ENCODE measurements around the gene PAX8. TPM values are rescaled to one million over a fixed set of nuclear protein-coding genes. Genes with fewer than 3 reads are reported as not detected.

Gene PAX8
- total and polyA plus RNA-seq, 2 experiments from 2014 or later, result 0.21 to 0.32 TPM

DNA sequence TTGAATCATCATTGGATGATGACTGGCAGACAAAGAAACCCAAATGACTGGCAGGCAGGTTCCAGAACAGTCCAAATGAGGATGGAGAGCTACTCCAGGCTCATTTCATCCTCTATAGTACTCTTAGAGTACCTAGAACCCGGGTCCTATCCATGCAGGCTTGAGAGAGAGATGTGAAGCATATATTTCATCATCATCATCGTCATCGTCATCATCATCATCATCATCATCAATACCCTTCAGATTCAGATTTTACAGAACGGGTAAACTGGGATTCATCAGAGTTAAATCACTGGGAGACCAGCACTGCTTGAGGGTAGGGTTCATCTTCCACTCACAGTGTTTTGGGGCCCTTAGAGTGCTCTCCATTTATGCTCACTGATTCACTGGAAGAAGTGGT is 52.3 kb downstream of the PAX8 start:
- H2AFZ ChIP-seq, result no peak overlapping the region
- Mint-ChIP-seq H3K36me3 (ENCODE audit: low read depth) (no peaks in the 10 kb centered on the region), H3K9me3 (no peaks in the 10 kb centered on the region), H3K4me3 (no peak overlapping the region), H3K27ac (no peak overlapping the region), H3K27me3 (ENCODE audit: insufficient read depth, low read depth, poor library complexity) (no peaks in the 10 kb centered on the region), H3K4me1 (peaks cover 10% of the 10 kb centered on the region; the same call in 2 of the 3 replicates)
- H3K4me2 ChIP-seq, result no peak overlapping the region
- peaks cover 8% of the 10 kb centered on the region; the same call in 1 of the 2 replicates for H3K4me1 ChIP-seq (ENCODE audit: insufficient read depth)
- ATAC-seq (no peak), DNase-seq (ENCODE audit: low spot score) (no peak)
- no peaks in the 10 kb centered on the region for H3K36me3 ChIP-seq (ENCODE audit: insufficient read depth)
- H3K79me2 ChIP-seq (replicated peaks; ENCODE audit: insufficient read depth), result no peaks in the 10 kb centered on the region
- H3F3A ChIP-seq (replicated peaks; ENCODE audit: low read depth), result no peaks in the 10 kb centered on the region
- 0 out of 2 replicates have a peak, but pooled peaks cover 4% of the 10 kb centered on the region for H3K9me2 ChIP-seq (ENCODE audit: insufficient read depth)
- no peaks in the 10 kb centered on the region for H4K20me1 ChIP-seq (replicated peaks; ENCODE audit: insufficient read depth)
- no peak overlapping the region for H3K27ac ChIP-seq (ENCODE audit: low read depth)
- TF ChIP-seq JUNB (IDR thresholded peaks at IDR 0.05; ENCODE audit: unreplicated experiment) (no peak), CREB1 (CRISPR knock-in tag; IDR thresholded peaks at IDR 0.05; ENCODE audit: low read depth) (no peak), NANOG (IDR thresholded peaks at IDR 0.05; ENCODE audit: borderline replicate concordance) (no peak), STAT1 (IDR thresholded peaks at IDR 0.05; ENCODE audit: unreplicated experiment) (no peak), POLR2AphosphoS5 (IDR thresholded peaks at IDR 0.05; ENCODE audit: low read depth) (no peak), EZH2 (IDR thresholded peaks at IDR 0.05; ENCODE audit: low read depth, unreplicated experiment) (no peak), EZH2phosphoT487 (IDR thresholded peaks at IDR 0.05; ENCODE audit: unreplicated experiment) (no peak), ZNF331 (CRISPR knock-in tag; IDR thresholded peaks at IDR 0.05; ENCODE audit: low read depth) (no peak)
- TF ChIP-seq, protein P1, sequence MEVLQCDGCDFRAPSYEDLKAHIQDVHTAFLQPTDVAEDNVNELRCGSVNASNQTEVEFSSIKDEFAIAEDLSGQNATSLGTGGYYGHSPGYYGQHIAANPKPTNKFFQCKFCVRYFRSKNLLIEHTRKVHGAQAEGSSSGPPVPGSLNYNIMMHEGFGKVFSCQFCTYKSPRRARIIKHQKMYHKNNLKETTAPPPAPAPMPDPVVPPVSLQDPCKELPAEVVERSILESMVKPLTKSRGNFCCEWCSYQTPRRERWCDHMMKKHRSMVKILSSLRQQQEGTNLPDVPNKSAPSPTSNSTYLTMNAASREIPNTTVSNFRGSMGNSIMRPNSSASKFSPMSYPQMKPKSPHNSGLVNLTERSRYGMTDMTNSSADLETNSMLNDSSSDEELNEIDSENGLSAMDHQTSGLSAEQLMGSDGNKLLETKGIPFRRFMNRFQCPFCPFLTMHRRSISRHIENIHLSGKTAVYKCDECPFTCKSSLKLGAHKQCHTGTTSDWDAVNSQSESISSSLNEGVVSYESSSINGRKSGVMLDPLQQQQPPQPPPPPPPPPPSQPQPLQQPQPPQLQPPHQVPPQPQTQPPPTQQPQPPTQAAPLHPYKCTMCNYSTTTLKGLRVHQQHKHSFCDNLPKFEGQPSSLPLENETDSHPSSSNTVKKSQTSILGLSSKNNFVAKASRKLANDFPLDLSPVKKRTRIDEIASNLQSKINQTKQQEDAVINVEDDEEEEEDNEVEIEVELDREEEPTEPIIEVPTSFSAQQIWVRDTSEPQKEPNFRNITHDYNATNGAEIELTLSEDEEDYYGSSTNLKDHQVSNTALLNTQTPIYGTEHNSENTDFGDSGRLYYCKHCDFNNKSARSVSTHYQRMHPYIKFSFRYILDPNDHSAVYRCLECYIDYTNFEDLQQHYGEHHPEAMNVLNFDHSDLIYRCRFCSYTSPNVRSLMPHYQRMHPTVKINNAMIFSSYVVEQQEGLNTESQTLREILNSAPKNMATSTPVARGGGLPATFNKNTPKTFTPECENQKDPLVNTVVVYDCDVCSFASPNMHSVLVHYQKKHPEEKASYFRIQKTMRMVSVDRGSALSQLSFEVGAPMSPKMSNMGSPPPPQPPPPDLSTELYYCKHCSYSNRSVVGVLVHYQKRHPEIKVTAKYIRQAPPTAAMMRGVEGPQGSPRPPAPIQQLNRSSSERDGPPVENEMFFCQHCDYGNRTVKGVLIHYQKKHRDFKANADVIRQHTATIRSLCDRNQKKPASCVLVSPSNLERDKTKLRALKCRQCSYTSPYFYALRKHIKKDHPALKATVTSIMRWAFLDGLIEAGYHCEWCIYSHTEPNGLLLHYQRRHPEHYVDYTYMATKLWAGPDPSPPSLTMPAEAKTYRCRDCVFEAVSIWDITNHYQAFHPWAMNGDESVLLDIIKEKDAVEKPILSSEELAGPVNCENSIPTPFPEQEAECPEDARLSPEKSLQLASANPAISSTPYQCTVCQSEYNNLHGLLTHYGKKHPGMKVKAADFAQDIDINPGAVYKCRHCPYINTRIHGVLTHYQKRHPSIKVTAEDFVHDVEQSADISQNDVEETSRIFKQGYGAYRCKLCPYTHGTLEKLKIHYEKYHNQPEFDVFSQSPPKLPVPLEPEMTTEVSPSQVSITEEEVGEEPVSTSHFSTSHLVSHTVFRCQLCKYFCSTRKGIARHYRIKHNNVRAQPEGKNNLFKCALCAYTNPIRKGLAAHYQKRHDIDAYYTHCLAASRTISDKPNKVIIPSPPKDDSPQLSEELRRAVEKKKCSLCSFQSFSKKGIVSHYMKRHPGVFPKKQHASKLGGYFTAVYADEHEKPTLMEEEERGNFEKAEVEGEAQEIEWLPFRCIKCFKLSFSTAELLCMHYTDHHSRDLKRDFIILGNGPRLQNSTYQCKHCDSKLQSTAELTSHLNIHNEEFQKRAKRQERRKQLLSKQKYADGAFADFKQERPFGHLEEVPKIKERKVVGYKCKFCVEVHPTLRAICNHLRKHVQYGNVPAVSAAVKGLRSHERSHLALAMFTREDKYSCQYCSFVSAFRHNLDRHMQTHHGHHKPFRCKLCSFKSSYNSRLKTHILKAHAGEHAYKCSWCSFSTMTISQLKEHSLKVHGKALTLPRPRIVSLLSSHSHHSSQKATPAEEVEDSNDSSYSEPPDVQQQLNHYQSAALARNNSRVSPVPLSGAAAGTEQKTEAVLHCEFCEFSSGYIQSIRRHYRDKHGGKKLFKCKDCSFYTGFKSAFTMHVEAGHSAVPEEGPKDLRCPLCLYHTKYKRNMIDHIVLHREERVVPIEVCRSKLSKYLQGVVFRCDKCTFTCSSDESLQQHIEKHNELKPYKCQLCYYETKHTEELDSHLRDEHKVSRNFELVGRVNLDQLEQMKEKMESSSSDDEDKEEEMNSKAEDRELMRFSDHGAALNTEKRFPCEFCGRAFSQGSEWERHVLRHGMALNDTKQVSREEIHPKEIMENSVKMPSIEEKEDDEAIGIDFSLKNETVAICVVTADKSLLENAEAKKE (CRISPR knock-in tag; IDR thresholded peaks at IDR 0.05), result no peak
- TF ChIP-seq, protein P2, sequence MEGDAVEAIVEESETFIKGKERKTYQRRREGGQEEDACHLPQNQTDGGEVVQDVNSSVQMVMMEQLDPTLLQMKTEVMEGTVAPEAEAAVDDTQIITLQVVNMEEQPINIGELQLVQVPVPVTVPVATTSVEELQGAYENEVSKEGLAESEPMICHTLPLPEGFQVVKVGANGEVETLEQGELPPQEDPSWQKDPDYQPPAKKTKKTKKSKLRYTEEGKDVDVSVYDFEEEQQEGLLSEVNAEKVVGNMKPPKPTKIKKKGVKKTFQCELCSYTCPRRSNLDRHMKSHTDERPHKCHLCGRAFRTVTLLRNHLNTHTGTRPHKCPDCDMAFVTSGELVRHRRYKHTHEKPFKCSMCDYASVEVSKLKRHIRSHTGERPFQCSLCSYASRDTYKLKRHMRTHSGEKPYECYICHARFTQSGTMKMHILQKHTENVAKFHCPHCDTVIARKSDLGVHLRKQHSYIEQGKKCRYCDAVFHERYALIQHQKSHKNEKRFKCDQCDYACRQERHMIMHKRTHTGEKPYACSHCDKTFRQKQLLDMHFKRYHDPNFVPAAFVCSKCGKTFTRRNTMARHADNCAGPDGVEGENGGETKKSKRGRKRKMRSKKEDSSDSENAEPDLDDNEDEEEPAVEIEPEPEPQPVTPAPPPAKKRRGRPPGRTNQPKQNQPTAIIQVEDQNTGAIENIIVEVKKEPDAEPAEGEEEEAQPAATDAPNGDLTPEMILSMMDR (conservative IDR thresholded peaks at IDR 0.05; ENCODE audit: low read depth in 2 of 2), result no peak
- no peaks in the 10 kb centered on the region for H3K27me3 ChIP-seq (ENCODE audit: insufficient read depth)
- H3K4me3 ChIP-seq, result no peak overlapping the region

Measured in GM23338 (cell line).